Measurements from ENCODE around the gene TMOD1. TPM values are rescaled to one million over a fixed set of nuclear protein-coding genes. Genes with fewer than 3 reads are reported as not detected.

TMOD1 gene
- total RNA-seq, 1 donor from 2014 or later: 1.7 TPM

DNA sequence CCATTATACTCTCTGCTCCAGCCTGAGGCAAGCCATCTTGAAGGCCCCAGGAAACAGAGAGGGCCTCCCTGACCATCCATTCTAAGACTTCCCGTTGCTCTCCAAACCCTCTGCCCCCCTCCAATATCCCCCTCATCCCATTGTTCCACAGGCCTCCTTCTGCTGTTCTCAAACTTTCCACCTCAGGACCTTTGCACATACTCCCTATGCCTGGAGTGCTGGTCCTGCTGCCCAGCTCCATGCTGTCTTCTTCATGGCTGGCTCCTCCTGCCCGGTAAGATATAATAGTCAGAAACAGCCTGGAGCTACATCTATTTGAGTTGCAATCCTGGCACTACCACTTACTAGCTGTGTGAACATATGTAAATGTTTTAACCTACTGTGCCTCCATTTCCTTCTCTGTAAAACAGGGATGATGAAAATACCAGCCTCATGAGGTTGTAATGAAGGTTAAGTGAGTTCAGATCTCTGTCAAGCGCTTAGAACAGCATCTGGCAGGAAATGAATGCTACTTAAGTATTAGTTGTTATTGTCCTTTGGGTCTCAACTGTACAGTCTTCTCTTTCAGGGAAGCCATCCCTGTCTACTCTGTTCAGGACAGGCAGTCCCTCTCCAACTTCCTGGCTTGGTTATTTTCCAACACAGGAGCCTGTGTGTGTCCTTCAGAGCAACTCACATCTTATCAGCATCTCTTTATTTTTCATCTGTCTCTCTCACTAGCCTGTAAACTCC is 45.8 kb downstream of the TMOD1 start:
- peak in 1 of 2 donors; percentile 16 for DNase-seq (ENCODE audit: low read depth in 2 of 2)

DNA sequence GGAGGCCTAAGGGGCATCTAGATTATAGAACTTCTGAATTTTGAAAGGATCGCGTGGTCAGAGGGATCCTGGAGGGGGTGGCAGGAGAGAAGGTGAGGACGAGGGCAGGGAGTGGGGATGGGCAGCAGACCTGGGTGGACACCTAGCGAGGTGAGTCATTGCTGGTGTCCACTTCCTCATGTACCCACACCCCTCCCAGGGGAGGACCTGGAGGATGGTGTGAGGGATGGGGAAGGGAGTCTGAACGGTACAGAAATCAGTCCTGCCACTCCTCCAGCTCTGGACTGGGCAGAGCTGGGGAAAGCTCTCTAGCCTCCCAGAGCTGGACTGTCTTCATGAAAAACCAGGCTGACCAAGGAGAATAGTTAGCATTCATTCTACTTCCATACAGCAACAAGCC is 46.9 kb downstream of the TMOD1 start:
- DNase-seq (ENCODE audit: low read depth in 2 of 2): no peak

DNA sequence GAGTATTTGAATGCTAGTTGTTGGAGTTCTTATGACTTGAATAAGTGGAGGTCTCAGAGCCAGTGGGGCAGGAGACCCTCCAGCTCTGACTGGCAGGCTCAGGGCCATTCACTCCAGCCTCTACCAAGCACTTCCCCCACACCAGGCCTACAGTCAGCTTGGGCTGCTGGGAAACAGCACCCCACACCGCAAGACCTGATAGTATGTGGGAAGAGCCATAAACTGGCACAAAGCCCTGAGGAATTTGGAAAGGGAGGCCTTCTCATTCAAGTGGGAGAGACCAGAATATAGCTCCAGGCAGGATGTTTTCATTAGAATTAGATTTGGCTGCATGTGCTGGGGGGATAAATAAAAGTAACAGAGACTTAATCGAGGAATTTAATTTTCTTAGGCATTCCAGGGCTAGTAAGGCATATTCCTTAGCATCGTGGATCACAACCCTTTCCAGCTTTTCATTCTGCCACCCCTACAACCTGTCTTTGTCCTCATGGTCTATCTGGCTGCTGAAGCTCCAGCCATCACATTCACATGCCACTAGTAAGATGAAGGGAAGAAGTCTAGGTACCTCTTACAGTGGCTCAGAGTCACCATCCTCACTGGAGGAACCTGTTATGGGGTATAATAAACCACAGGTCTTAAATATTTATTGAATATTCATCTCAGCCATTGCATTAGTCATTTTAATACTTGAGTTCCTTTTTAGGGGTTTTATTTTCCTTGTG is 47.5 kb downstream of the TMOD1 start:
- DNase-seq (ENCODE audit: low read depth in 2 of 2): no peak

DNA sequence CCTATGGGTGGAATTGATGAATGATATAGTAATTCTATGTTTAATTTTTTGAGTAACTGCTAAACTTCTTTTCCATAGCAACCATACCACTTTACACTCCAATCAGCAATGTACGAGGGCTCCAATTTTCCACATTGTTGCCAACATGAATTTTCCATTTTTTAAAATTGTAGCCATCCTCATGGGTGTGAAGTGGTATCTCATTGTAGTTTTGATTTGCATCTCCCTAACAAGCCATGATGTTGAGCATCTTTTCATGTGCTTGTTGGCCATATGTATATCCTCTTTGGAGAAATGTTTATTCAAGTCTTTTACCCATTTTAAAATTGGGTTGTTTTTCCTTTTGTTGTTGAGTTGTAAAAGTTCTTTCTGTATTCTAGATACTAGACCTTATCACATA is 48.9 kb downstream of the TMOD1 start:
- no peak for DNase-seq (ENCODE audit: low read depth in 2 of 2)

DNA sequence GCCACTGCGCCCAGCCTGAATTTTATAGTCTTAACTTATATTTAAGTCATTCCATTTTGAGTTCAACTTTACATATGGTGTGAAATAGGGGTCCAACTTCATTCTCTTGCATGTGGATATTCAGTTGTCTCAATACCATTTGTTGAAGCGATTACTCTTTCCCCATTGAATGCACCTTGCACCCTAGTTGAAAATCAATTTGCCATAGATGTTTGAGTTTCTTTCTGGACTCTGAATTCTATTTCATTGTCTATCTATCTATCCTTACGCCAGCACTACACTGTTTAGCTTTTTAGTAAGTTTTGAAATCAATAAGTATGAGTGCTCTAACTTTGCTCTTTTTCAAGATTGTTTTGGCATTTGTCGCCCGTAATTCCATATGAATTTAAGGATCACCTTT is 49.8 kb downstream of the TMOD1 start:
- no peak for DNase-seq (ENCODE audit: low read depth in 2 of 2)

DNA sequence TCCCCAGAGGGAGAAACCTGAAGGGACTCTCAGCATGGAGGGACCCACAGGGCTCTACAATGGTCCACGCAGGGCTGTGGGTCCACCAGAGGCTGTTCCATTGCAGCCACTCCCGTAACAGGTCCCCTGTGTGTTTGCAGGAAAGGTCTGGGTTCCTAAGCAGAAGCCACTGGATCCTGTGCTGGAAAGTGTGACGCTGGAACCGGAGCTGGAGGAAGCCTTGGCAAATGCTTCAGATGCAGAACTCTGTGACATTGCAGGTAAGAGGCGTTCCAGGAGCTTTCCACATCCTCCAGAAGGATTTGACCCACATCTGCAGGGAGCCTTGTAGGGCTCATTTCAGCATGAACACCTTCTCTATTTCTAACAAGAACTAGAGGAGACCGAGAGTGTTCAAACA is 51.7 kb downstream of the TMOD1 start:
- no peak for DNase-seq (ENCODE audit: low read depth in 2 of 2)

DNA sequence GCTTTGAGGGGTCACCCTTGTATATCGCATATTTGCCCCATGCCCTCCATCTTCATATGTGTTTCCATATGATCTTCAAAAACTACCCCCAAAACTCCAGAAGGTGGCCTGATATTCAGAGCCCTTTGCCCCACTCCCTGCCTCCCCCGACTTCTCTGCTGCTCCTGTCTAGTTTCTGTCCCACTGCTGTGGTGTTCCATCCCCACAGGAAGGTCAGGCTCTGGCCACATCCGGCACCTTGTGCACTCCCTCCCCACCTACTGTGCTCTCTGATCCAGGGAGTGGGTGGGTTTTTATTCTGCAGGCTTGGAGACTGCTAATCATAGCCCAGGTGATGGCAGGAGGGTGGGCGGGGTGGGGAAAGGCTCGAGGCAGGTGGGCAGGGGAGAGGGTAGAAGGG is 52.4 kb downstream of the TMOD1 start:
- DNase-seq (ENCODE audit: low read depth in 2 of 2): no peak

DNA sequence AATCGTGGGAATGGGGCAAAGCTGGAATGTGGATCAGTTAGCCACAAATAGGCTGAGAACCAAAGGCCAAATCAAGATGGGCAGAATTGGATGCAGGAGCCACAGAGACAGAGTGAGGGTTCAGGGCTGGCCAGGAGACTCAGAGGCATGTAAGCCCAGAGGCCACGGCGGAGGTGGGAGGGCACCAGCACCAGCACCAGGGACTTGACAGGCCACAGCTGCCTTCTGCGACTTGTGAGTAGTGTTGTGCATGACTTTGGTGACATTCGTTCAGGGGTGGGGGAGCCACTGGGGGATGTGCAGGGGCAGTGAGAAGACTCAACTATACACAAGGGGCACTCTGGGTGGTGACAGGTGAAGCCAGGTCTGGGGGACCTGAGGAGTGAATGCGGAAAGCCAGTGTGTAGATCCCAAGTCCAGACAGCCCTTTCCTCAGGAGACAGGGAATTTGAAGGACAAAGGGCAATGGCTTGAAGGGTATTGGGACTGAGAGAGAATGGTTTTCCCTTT is 53.2 kb downstream of the TMOD1 start:
- no peak for DNase-seq (ENCODE audit: low read depth in 2 of 2)

DNA sequence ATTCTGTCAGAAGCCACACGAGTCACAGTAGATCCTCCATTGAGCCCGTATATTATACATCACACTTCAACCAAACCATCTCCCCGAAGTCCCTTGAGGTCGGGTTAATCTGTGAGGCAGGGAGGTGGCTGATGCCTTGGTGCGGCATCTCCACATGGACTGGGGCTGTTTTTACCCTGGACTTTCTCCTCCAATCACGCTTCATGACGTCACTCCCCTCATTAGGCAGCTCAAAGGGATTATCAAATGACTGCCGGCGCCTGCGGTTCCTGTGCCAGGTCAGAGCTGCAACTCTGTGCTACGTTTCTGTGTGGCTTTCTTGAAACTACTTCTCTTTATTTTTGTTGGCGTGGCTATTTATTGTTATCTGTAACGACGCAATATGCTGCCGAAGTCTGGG is 53.7 kb downstream of the TMOD1 start:
- DNase-seq (ENCODE audit: low read depth in 2 of 2): no peak

DNA sequence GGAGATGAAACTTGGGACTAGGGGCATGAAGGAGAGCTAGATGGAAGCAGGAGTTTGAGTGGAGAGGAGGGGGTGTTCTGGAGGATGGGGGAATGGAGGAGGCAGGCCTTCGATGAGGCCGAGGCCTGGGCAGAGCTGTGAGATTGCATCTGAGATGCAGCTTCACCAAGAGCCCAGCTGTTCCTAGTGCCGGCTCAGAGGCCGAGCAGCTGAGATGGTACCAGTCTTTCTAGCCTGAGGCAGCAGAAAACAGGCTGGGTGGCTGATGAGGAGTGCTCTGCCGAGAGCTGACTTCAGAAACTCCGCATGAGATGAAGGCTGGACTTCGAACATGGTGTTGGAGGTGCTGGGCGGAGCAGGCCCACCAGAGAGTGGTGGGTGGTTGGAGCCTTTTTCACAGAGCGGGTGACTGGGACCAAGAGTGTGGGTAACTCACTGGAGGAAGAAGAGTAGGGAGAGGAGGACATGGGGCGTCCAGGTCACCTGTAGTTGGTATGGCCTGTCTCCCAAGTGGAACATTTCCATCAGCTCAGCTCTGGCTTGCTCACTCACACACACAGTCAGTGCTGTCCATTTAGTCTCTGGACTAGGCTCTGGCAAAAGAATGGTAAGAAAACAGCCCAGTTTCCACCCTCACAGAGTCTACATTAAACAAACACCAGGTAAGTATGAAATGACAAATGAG is 54.7 kb downstream of the TMOD1 start:
- DNase-seq (ENCODE audit: low read depth in 2 of 2): no peak

DNA sequence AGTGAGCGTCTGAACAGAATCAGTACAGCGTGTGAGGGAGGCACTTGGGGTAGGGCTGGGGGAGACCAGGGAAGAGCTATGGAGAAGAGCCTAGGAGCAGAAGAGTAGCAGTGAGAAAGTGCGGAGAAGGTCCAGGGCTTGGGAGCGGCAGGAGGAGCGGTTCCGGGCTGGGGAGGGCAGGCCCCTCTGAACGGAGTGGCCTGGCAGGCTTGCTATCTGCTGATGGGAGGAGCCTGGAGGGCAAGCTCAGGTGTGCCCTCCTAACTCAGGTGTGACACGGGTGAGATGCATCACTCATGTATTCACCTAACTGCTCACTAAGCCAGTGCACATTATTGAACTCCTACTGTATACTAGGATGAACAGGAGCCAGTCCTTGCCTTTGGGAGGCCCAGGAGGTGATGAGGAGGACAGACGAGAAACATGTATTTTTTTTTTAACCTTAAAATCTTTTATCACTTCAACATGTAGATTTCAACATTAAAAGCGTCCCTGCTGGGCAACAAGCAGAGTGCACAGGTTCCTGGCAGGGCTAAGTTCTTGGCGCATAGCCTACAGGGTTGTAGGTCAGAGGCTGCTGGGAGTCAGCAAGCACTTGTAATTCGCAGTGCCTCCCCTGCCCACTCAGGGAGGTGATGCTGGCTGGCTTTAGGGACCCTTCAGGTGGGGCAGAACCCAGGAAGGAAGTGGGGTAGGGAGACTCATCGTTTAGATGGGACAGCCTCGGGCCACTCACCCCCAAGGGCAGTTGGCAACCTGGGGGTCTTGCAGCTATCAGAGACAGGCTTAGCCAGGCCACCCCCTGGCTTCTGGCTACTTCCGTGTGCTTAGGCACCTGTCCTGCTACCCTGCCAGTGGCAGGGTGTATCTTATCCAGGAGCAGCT is 55.5 kb downstream of the TMOD1 start:
- peak in 1 of 2 donors; percentile 21 for DNase-seq (ENCODE audit: low read depth in 2 of 2)

DNA sequence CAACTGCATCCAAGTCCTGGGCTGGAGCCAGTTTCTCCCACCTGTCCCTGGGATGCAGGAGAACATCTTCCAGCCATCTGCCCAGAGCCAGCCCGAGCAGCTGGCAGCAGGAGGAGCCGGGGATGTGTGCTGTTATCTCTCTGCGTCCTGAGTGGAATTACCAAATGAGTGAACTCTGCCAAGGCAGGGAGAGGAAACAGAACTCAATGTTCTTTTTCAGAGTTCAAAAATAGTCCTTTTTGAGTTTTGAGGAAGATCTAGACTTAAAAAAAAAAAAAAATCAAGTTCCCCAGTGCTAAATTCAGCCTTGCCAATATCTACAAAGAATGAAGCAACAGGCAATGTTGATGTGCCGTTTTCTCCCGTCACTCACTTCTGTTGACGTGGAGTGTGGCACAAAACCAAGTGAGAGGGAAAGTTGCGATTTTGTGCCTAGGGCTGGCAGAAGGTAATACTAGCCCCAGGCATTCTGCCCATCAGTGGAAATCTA is 56.2 kb downstream of the TMOD1 start:
- DNase-seq (ENCODE audit: low read depth in 2 of 2): peak; percentile 25 to 61

DNA sequence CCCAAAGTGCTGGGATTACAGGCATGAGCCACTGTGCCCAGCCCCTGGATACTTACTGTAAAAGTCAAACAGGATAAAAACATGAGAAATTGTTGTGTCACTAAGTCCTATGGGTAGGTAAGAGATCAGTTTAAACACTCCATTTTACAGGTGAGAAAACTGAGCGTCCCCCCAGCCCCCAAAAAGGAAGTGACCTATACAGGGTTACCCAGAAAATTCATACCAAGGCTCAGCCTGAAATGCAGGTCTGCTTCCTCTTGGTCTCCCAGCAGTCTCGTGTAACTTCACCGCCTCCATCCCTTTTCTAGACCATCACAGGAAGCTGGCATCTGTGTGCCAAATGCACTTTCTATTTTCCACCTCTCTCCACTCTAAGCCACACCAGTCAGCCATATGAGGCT is 57.2 kb downstream of the TMOD1 start:
- DNase-seq (ENCODE audit: low read depth in 2 of 2): no peak

DNA sequence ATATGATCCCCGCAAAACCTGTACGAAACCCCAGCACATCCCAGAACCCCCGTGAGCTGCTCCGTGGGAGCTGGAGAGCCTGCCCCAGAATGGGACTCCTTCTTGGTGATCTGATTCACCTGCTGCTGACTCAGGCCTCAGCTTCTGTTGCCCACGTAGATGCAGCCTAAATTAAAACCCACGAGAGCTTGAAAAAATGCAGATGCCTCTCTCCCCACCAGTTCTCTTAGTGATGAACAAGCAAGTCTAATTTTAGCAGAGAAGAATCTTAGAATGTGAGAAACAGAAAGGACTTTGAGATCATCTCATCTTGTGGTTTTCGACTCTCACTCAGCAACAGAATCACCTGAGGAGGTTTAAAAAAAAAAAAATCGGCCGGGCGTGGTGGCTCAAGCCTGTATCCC is 57.6 kb downstream of the TMOD1 start:
- no peak for DNase-seq (ENCODE audit: low read depth in 2 of 2)

DNA sequence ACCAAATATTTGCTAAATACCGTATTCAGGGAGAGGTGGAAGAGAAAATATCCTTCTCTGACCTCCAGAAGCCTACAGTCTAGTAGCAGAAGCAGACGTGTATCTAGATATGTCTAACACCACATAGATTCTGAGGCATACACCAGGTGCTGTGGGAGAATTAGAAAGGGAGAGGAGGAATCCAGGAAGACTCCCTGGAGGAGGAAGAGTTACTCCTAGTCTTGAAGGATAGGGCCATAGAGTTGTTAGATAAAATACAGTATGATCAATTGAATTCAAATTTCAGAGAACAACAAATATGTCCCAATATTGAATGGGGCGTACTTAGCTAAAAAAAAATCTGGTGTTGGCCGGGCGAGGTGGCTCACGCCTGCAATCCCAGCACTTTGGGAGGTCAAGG is 58.7 kb downstream of the TMOD1 start:
- no peak for DNase-seq (ENCODE audit: low read depth in 2 of 2)

DNA sequence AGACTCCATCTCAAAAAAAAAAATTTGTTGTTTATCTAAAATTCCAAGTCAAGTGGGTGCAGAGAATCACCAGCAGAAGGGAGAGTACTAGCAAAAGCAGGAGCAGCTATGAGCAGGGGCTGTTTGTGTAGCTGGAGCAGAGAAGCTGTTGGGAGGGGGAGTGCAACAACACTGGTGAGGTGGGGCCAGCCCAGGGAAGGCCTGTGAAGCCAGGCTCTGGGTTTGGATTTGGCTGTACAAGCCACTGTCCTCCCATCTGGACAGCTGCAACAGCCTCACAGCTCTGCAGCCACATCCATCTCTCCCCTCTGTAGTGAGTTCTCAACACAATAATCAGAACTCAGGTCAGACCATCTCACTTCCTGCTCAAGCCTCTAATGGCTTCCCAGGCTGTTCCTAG is 59.4 kb downstream of the TMOD1 start:
- no peak for DNase-seq (ENCODE audit: low read depth in 2 of 2)

DNA sequence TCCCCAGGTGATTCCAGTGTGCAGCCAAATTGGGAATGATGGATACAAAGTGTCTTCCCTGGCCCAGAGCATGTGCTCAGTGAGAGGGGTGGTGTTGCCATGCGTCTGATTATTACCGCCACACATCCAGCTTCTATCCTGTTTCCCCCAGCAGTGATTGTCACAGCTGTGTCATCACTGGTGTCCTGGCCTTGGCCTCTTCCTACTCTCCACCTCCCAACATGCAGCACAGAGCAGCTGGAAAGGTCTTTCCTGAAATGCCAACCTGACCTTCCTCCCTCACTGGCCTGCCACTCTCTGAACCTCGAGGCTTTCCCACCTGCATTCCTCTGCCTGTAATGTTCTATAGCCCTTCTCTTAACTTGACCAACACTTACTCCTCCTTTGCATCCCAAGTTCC is 60.0 kb downstream of the TMOD1 start:
- peak in 1 of 2 donors; percentile 65 for DNase-seq (ENCODE audit: low read depth in 2 of 2)

DNA sequence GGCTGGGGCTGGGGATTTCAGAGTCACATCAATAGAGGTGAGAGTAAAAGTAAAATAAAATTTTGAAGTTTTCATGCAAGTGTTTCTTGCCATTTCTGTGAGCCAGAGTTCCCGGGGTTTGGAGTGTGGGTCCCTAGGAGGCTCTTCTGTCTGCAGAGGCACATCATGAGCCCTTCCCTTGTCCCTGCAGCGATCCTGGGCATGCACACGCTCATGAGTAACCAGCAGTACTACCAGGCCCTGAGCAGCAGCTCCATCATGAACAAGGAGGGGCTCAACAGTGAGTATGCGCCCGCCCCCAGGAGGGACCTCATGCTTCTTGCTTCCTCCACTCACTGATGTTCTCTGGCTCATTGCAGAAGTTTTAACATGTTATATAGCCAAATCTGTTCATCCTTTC is 61.1 kb downstream of the TMOD1 start:
- no peak for DNase-seq (ENCODE audit: low read depth in 2 of 2)

DNA sequence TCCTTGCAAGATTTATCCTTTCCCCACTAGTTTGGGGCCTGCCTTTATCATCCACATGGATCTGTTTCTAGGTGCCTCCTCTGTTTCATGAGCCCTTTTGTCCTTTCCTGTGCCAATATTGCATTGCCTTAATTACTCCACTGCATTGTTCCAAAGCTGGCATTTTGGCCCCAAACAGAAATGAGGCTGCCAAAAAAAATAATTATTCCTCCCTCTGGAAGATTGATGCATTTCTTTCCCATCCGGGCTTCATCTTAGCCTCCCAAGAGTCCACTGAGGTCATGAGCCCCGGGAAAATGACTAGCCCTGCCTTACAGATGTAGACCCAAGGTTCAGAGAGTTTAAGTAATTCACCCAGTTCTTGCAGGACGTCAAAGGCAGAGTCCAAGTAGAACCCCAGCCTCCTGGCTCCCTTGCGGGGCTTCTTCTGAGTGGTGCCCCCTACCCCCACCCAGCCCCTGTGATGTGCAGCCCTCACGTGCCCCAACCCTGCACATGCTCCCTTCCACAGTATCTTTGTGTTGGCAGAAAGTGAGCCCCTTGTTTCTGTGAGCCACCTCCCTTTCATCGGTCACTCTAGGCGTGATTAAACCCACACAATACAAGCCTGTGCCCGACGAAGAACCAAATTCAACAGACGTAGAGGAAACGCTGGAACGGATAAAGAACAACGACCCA is 62.1 kb downstream of the TMOD1 start:
- peak in 1 of 2 donors; percentile 57 for DNase-seq (ENCODE audit: low read depth in 2 of 2)

DNA sequence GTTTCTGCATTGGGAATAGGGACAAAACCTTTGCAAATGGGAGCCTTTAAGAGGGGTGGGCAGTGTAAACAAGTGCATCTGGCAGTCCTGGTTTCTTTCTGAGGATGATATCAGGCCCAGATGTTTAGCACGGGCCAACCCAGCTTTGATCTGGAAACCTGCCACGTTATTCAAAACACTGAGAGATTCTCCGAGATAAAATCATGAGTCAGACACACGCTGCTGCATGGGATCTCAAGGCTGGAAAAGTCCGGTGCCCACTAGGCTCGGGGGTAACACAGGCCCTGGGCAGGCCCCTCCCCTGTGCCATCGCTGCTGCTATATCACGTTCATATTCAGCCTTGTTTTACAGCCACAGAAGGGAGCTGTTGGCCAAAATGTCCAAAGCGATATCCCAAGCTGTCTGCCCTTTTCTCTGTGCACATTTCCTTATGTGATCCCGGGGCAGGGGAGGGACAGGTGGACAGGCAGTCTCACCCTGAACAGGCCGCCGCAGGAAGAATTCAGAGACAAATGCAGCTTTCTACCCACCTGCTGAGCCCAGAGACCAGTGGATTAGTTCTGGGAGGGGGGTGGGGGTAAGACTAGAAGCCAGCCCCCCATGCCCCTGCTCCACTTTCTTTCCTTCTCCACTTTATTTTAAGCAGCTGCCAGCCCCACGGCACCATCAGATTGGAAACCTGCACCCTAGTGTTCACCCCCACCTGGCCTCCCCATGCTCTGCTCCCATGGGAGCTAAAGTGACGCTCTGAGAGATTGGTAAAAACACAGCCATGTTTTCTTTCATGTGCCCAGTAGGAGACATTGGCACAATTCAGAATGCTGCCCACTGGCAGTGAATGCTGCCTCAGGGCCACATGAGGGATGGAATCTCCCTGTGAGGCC is 63.1 kb downstream of the TMOD1 start:
- DNase-seq (ENCODE audit: low read depth in 2 of 2): peak; percentile 35 to 89

Measured in dermis microvascular lymphatic vessel endothelial cell (primary cell).